ENCODE results near the gene MIS18BP1. TPM values are rescaled to one million over a fixed set of nuclear protein-coding genes. Genes with fewer than 3 reads are reported as not detected.

MIS18BP1 gene
- total RNA-seq, 2 donors from 2014 or later, result 61.0 to 91.8 TPM

DNA sequence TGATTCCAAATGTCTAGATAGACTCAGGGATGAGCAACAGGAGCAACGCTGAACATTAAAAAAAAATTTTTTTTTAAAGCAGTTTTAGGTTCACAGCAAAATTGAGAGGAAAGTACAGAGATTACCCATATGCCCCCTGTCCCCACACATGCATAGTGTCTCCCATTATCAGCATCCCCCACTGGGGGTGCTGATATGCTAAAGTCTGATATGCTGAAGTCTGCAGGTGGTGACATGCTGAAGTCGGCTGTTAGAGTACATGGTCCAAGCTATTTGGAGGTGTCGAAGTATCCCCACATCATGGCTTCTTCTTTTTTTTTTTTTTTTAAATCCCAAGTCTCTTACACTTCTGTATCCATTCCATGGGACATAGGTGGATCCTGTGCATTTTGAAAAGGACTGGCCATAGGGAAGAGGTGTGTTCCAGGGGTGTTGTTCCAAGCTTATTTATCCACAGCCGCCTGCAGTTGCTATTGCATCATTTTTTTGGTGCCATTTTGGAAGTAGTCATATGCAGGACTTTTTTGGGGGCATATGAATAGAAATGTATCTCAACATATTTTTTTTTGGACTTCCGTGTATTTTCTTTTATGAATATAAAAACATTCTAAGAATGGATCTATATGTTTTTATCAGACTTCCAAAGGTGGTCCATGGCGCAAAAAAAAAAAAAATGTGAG, 19.0 kb upstream of the MIS18BP1 start:
- DNase-seq, result no peak
- TF ChIP-seq, protein P1, sequence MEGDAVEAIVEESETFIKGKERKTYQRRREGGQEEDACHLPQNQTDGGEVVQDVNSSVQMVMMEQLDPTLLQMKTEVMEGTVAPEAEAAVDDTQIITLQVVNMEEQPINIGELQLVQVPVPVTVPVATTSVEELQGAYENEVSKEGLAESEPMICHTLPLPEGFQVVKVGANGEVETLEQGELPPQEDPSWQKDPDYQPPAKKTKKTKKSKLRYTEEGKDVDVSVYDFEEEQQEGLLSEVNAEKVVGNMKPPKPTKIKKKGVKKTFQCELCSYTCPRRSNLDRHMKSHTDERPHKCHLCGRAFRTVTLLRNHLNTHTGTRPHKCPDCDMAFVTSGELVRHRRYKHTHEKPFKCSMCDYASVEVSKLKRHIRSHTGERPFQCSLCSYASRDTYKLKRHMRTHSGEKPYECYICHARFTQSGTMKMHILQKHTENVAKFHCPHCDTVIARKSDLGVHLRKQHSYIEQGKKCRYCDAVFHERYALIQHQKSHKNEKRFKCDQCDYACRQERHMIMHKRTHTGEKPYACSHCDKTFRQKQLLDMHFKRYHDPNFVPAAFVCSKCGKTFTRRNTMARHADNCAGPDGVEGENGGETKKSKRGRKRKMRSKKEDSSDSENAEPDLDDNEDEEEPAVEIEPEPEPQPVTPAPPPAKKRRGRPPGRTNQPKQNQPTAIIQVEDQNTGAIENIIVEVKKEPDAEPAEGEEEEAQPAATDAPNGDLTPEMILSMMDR (conservative IDR thresholded peaks at IDR 0.05), result no peak
- H3K4me1 Mint-ChIP-seq, result peaks cover 6% of the 10 kb centered on the region
- no peak overlapping the region for H3K4me3 Mint-ChIP-seq
- WGBS, 2 experiments (ENCODE audit: insufficient coverage in 1 of 2, insufficient read length in 1 of 2), result 88% methylated on average over 4 of the region's 6 CpGs; no CpG with 5 or more reads in 1 of the 2 experiments
- Histone ChIP-seq H3K4me1 (ENCODE audit: control insufficient read depth, insufficient read depth, low read length) (no peaks in the 10 kb centered on the region), H3K4me3 (ENCODE audit: low read length) (no peak overlapping the region), H3K9ac (ENCODE audit: extremely low read depth, low read length, poor library complexity, severe bottlenecking) (no peak overlapping the region), H3K9me3 (ENCODE audit: control insufficient read depth, low read length) (no peaks in the 10 kb centered on the region), H3K27me3 (ENCODE audit: control insufficient read depth, insufficient read depth, low read length, poor library complexity, severe bottlenecking) (no peaks in the 10 kb centered on the region), H3K27ac (ENCODE audit: low read depth, low read length) (no peak overlapping the region), H3K36me3 (ENCODE audit: control insufficient read depth, insufficient read depth, low read length) (no peaks in the 10 kb centered on the region)
- no peaks in the 10 kb centered on the region for H3K36me3 Mint-ChIP-seq (ENCODE audit: low read depth)
- H3K27me3 Mint-ChIP-seq (ENCODE audit: insufficient read depth), result no peaks in the 10 kb centered on the region
- H3K9me3 Mint-ChIP-seq, result no peaks in the 10 kb centered on the region
- no peak overlapping the region for H3K27ac Mint-ChIP-seq

DNA sequence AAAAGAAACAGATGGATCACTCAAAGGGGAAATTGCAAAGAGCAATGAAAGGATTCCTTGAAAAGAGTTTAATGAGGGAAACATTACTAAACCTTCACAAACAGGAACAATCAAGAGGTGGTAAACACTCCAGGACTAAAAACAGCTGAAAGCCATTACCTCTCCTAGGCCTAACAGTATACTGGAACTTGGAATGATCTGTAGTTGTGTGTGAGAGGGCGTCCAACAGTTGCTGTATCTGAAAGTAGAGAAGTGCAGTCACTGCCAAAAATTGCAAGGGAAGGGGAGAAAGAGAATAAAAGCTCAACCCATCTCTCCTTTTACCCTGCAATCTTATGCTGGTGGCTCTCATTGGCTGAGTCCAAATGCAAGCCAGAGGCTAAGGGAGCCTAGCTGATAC, 17.0 kb upstream of the MIS18BP1 start:
- Histone ChIP-seq H3K36me3 (ENCODE audit: control insufficient read depth, insufficient read depth, low read length) (no peaks in the 10 kb centered on the region), H3K9ac (ENCODE audit: extremely low read depth, low read length, poor library complexity, severe bottlenecking) (no peak overlapping the region), H3K9me3 (ENCODE audit: control insufficient read depth, low read length) (no peaks in the 10 kb centered on the region), H3K4me3 (ENCODE audit: low read length) (no peak overlapping the region), H3K27me3 (ENCODE audit: control insufficient read depth, insufficient read depth, low read length, poor library complexity, severe bottlenecking) (no peaks in the 10 kb centered on the region), H3K27ac (ENCODE audit: low read depth, low read length) (no peak overlapping the region), H3K4me1 (ENCODE audit: control insufficient read depth, insufficient read depth, low read length) (no peaks in the 10 kb centered on the region)
- DNase-seq, result no peak
- Mint-ChIP-seq H3K36me3 (ENCODE audit: low read depth) (no peaks in the 10 kb centered on the region), H3K9me3 (no peaks in the 10 kb centered on the region), H3K27ac (no peak overlapping the region), H3K27me3 (ENCODE audit: insufficient read depth) (no peaks in the 10 kb centered on the region), H3K4me3 (no peak overlapping the region), H3K4me1 (peaks cover 6% of the 10 kb centered on the region)
- WGBS, 2 experiments (ENCODE audit: insufficient coverage in 1 of 2, insufficient read length in 1 of 2), result 91% methylated on average over 1 of the region's 1 CpG; no CpG with 5 or more reads in 1 of the 2 experiments
- TF ChIP-seq, protein P1 (conservative IDR thresholded peaks at IDR 0.05), result no peak

DNA sequence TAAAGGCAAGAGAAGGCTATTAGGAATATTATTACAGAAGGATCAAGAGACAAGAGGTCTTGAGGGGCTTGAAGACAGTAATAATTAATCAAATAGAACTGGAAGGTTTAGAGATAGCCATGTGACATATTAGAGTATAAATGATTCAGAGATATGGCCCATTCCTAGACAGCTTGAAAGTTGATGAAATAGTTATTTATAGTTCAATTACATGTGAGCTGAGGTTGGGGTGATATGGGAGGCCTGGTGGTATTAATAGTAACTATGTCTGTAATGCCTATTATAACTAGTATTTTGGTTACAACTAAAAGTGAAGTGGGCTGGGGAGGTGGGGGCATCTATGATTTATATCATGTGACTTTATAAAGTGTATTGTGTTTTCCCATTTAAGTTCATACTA, 14.1 kb upstream of the MIS18BP1 start:
- TF ChIP-seq, protein P1 (conservative IDR thresholded peaks at IDR 0.05), result no peak
- no peak overlapping the region for H3K27ac Mint-ChIP-seq
- Histone ChIP-seq H3K27me3 (ENCODE audit: control insufficient read depth, insufficient read depth, low read length, poor library complexity, severe bottlenecking) (no peaks in the 10 kb centered on the region), H3K9me3 (ENCODE audit: control insufficient read depth, low read length) (peaks cover 4% of the 10 kb centered on the region), H3K9ac (ENCODE audit: extremely low read depth, low read length, poor library complexity, severe bottlenecking) (no peak overlapping the region), H3K4me1 (ENCODE audit: control insufficient read depth, insufficient read depth, low read length) (no peaks in the 10 kb centered on the region), H3K27ac (ENCODE audit: low read depth, low read length) (no peak overlapping the region), H3K36me3 (ENCODE audit: control insufficient read depth, insufficient read depth, low read length) (no peaks in the 10 kb centered on the region), H3K4me3 (ENCODE audit: low read length) (no peak overlapping the region)
- no peaks in the 10 kb centered on the region for H3K36me3 Mint-ChIP-seq (ENCODE audit: low read depth)
- DNase-seq, result no peak
- H3K4me1 Mint-ChIP-seq, result peaks cover 6% of the 10 kb centered on the region
- peaks cover 4% of the 10 kb centered on the region for H3K9me3 Mint-ChIP-seq
- H3K4me3 Mint-ChIP-seq, result no peak overlapping the region
- H3K27me3 Mint-ChIP-seq (ENCODE audit: insufficient read depth), result no peaks in the 10 kb centered on the region

All from endodermal cell (in vitro differentiated cells).